CD4-positive, alpha-beta T cell treated with Interleukin-21 for 1 hour (primary cell): Measurements from ENCODE around the gene FARP1.

Source experiments
- DNase-seq: peaks from one replicate; pipeline ENCODE4 v3.0.0-alpha.2; 2020

Gene FARP1, protein sequence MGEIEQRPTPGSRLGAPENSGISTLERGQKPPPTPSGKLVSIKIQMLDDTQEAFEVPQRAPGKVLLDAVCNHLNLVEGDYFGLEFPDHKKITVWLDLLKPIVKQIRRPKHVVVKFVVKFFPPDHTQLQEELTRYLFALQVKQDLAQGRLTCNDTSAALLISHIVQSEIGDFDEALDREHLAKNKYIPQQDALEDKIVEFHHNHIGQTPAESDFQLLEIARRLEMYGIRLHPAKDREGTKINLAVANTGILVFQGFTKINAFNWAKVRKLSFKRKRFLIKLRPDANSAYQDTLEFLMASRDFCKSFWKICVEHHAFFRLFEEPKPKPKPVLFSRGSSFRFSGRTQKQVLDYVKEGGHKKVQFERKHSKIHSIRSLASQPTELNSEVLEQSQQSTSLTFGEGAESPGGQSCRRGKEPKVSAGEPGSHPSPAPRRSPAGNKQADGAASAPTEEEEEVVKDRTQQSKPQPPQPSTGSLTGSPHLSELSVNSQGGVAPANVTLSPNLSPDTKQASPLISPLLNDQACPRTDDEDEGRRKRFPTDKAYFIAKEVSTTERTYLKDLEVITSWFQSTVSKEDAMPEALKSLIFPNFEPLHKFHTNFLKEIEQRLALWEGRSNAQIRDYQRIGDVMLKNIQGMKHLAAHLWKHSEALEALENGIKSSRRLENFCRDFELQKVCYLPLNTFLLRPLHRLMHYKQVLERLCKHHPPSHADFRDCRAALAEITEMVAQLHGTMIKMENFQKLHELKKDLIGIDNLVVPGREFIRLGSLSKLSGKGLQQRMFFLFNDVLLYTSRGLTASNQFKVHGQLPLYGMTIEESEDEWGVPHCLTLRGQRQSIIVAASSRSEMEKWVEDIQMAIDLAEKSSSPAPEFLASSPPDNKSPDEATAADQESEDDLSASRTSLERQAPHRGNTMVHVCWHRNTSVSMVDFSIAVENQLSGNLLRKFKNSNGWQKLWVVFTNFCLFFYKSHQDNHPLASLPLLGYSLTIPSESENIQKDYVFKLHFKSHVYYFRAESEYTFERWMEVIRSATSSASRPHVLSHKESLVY

DNA sequence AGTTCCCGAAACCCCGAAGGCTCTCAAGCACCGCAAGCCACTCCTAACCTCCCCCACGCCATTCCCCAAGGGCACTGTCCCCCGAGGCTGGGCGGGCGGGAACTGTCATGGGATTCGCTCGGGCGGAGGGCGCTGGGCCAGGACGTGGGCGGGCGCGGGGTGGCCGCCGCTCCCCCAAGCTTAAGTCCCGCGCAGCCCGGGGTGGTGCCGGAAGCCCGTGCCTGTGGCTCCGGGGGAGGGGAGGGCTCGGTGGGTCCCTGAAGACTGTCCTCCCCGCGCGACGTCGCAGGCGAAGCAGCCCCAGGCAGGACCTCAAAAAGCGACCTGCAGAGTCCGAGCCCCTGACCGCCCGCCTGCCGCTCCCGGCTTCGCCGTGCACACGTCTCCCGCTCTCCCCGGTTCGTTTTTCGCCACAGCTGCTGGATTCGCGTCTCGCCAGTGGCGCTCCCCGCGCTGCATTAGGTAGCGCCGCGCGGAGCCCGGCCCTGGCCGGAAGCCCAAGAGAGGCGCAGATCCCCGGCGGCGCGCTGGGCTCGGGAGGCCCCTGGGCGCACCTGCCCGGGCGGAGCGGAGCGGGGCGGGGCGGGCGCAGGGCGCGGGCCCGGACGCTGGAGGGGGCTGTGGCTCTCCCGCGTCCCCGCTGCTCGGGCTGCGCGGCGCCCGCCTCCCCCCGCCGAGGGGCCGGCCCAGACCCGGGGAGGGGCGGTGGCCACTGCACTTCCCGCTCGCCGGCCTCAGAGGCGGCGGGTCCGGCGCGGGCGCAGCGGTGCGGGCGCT, at the start of gene FARP1:
Gene FARP1, plus strand, starts transcription at position 715 of the 777 bp plus-strand sequence. CDS start 70,149 bp downstream, outside the sequence.
- DNase-seq, result no peak

DNA sequence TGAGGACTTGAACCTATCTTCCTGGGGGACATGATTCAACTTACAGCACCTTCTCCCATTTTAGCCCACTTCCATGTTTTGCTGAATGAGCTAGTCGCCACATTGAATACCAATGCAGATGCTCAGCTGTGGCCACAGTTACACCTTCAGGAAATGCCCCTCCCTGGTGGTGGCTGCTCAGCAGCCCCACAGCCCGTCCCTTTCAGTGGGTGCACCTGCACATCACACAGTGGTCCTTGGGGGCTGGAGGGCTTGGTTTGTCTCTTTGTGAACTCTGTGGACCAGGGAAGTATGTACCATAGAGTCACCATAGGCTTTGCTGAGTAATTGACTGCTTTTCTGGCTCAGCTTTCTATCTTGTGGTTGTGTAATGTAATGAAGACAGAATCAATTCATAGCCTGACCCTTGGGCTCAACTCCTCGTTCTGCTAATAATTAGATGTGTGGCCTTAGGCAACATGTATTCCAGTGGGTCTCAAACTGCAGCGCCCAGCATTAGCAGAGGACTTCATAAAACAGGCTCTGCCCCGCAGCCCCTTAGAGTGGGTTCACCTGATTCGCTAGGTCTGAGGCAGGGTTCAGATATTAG, 48.1 kb upstream of the FARP1 start:
- DNase-seq, result no peak

DNA sequence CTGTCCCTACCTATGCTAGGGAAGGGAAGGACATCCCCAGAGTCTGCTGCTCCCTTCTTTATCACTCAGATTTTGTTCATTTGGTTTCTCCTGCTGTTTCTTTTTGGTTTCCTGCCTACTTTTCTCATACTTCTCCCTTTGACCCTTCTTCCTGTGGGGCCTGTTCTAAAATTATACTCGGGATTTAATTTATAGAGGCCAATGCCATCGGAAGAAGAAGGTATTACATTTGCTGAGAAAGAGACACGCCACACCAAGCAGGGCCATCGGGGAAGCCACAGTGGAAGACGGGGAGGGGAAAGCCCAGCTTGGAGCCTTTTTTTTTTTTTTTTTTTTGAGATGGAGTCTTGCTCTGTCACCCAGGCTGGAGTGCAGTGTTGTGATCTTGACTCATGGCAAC, 46.8 kb upstream of the FARP1 start:
- no peak for DNase-seq

DNA sequence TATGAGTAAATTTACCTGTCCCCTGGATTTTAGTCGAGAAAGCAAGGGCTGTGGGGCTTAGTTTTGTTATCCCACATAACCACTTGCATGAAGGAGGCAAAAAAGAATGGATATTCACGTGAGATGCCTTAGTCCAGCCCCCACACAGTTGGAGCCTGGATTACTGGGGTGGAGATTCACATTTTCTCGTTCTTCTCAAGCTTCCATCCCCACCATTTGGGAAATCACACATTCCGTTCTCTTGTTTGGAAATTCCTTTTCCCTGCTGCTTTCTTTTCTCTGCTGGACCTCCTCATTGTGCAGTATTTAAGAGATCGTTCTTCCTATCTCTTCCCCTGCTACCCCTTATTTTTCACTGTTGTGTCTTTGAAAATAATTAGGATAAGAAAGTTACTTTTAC, 45.1 kb upstream of the FARP1 start:
- DNase-seq, result no peak

GRCh38 chr13:98098516-98098915, 44.4 kb upstream of the FARP1 start:
- no peak for DNase-seq

DNA sequence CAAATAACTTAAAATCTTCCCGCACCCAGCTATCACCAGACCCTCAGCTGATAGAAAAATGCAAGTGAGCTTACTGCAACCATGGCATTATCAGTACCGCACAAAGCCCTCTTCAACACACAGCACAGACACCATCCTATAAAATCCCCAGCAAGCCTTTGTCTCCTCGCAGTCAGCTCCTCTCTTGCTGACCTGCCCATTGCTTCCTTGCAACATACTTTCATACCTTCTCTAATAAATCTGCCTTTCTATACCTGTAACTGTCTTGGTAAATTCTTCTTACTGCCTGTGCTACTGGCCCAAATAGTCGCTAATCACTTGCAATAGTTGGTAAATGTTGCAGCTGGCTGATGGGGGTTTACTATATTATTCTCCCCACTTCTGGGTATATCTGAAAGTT, 43.3 kb upstream of the FARP1 start:
- no peak for DNase-seq

DNA sequence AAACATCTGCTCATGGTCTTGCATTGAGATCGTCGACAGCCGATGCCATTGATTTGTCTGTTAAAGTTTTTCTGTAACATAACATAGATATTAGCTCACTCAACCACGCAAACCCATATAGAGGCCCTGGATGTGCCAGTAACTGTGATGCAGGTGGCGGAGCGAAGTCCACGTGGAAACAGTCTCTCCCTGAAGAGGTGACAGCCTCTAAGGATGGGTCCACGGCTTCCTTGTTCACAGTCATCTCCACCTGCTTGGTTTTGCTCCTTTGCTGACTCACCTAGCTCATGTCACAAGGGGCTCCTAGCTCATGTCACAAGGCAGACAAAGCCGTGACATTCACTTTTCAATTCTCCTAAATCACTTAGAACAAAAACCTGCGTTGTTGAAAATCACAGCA, 42.4 kb upstream of the FARP1 start:
- DNase-seq, result no peak

- no peak for DNase-seq
Measured at GRCh38 chr13:98103531-98103930, 39.4 kb upstream of the FARP1 start.

- DNase-seq, result no peak
Measured at GRCh38 chr13:98103942-98104880, 38.7 kb upstream of the FARP1 start.

DNA sequence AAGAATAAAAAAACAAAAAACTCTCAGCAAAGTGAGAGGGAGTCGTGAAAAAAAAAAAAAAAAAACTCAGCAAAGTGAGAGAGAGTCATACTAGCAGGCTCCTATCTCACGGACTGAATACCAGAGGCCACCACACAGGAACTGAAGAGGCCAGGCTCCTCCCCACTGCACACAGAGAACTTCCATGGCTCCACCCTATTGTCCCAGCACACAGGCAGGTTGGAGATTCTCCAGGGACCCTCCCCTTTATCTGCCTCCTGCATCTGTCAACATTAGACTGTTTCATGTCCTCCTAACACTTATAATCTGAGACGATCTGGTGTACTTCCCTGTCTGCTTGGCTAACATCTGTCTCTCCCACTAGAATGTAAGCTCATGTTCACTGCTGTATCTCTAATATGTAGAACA, 37.0 kb upstream of the FARP1 start:
- no peak for DNase-seq

- no peak for DNase-seq
Measured at GRCh38 chr13:98108341-98108740, 34.6 kb upstream of the FARP1 start.

- no peak for DNase-seq
Measured at GRCh38 chr13:98109226-98109853, 33.6 kb upstream of the FARP1 start.

- DNase-seq, result no peak
Measured at GRCh38 chr13:98110749-98111148, 32.1 kb upstream of the FARP1 start.

GRCh38 chr13:98111168-98112098, 31.5 kb upstream of the FARP1 start:
- no peak for DNase-seq

DNA sequence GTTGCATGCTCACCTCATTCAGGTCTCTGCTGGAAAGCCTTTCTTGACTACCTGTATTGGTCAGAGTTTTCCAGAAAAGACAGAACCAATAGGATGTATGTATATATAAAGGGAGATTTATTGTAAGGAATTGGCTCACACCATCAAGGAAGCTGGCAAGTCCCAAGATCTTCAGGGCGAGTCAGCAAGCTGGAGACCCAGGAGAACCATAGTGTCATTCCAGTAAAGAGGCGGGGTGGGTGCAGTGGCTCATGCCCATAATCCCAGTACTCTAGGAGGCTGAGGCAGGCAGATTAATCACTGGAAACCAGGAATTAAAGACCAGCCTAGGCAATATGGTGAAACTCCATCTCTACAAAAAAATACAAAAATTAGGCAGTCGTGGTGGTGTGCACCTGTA, 30.4 kb upstream of the FARP1 start:
- no peak for DNase-seq

GRCh38 chr13:98118865-98119264, 24.0 kb upstream of the FARP1 start:
- no peak for DNase-seq

- no peak for DNase-seq
Measured at GRCh38 chr13:98123176-98123575, 19.7 kb upstream of the FARP1 start.

DNA sequence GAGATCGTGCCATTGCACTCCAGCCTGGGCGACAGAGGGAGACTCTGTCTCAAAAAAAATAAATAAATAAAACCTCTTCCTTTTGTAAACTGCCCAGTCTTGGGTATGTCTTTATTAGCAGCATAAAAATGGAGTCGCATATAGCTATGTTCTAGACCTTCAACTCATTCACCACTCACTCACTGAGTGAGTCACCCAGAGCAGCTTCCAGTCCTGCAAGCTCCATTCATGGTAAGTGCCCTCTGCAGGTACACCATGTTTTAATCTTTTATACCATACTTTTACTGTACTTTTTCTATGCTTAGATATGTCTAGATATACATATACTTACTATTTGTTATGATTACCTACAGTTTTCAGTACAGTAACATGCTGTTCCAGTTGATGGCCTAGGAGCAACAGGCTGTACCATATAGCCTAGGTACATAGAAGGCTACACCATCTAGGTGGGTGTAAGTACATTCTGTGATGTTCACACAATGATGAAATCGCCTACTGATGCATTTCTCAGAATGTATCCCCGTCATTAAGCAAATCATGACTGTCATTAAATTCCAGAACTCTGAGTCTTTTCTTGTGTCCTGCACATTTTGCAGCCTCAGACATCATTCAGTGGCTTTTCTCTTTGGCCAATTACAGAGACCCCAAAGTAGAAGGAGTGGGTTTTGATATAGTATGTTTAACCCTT, 13.7 kb upstream of the FARP1 start:
- no peak for DNase-seq

- DNase-seq, result no peak
Measured at GRCh38 chr13:98133946-98134345, 8.9 kb upstream of the FARP1 start.
